Sigmoid colon (tissue), 4 donors: Measurements from ENCODE around the gene VSTM2L.

ENCODE experiments used
- EP300 ChIP-seq, 4 donors: sonication (generic); formaldehyde crosslinking; IDR thresholded peaks; one replicate each; pipeline ENCODE4 v1.6.1; 2017; ENCODE audit warnings: antibody characterized with exemption in 4 of 4
- POLR2A ChIP-seq, 2 donors: fragments of 450-650 bp; IDR thresholded peaks; one replicate each; pipeline ENCODE4 v1.6.1; 2016; ENCODE audit warnings: antibody characterized with exemption in 2 of 2, mild to moderate bottlenecking in 2 of 2, moderate library complexity in 2 of 2
- POLR2AphosphoS5 ChIP-seq, 4 donors: sonication (generic); formaldehyde crosslinking; IDR thresholded peaks; one replicate each; pipeline ENCODE4 v1.6.1; 2017; ENCODE audit warnings: antibody characterized with exemption in 4 of 4
- TF ChIP-seq, protein P1 (sequence below), 4 experiments: fragments of 450-650 bp in 3 of 4; fragments of 200-600 bp in 1 of 4; IDR thresholded peaks; one replicate each; pipeline ENCODE4 v1.5.1; 2016 to 2019; ENCODE audit warnings: antibody characterized with exemption in 4 of 4, mild to moderate bottlenecking in 3 of 4, moderate library complexity in 2 of 4

DNA sequence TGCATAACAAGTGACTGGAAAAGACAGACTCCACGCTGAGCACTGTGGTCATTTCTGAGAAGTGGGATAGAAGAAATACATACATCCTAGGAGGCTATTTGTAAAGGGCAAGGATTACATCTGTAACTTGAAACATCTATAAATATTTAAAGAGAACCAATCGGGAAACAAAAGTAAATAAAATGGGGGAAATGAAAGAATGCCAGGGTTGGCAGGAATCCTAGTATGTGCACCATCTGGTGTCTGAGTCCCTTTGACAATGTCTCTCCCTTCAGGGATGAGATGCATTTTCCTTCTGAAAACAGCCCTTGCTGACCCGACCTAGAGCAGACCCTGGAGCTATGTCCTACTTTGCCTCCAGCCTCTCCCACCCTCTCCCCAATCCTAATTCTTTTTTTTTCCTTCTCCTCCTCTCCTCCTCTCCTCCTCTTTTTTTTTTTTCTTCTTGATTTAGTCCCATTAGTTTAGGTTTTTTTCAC lies 53.2 kb downstream of the VSTM2L start:
- TF ChIP-seq POLR2A (IDR thresholded peaks at IDR 0.05) = no peak
- TF ChIP-seq POLR2AphosphoS5 (IDR thresholded peaks at IDR 0.05) = no peak
- TF ChIP-seq, protein P1, sequence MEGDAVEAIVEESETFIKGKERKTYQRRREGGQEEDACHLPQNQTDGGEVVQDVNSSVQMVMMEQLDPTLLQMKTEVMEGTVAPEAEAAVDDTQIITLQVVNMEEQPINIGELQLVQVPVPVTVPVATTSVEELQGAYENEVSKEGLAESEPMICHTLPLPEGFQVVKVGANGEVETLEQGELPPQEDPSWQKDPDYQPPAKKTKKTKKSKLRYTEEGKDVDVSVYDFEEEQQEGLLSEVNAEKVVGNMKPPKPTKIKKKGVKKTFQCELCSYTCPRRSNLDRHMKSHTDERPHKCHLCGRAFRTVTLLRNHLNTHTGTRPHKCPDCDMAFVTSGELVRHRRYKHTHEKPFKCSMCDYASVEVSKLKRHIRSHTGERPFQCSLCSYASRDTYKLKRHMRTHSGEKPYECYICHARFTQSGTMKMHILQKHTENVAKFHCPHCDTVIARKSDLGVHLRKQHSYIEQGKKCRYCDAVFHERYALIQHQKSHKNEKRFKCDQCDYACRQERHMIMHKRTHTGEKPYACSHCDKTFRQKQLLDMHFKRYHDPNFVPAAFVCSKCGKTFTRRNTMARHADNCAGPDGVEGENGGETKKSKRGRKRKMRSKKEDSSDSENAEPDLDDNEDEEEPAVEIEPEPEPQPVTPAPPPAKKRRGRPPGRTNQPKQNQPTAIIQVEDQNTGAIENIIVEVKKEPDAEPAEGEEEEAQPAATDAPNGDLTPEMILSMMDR (IDR thresholded peaks at IDR 0.05) = no peak
- TF ChIP-seq EP300 (IDR thresholded peaks at IDR 0.05) = no peak
